ENCODE results near the gene ASB18. TPM values are rescaled to one million over a fixed set of nuclear protein-coding genes. Genes with fewer than 3 reads are reported as not detected.

The ASB18 gene
- total RNA-seq, 1 experiment from 2014 or later: not detected

GRCh38 chr2:236209535-236209934, 54.7 kb downstream of the ASB18 start:
- in situ Hi-C loops (cut with HindIII; ENCODE audit: low pct_unique_long_range_greater_than_20kb, low sequenced_read_pairs) (no loop called here), intact Hi-C loops (cut with micrococcal nuclease; ENCODE audit: unreplicated experiment) (no loop called here)
- no peaks in the 10 kb centered on the region for H3K36me3 ChIP-seq (ENCODE audit: control insufficient read depth, insufficient read depth, low read length)
- DNase-seq (ENCODE audit: low read depth, low spot score): no peak
- H3K4me3 ChIP-seq (ENCODE audit: low read depth in 2 of 2, low read length in 2 of 2): no peak overlapping the region
- TF ChIP-seq REST (IDR thresholded peaks at IDR 0.05; ENCODE audit: insufficient read depth in 1 of 2, low read depth in 2 of 2, low read length in 1 of 2): no peak
- no peak for TF ChIP-seq CTCF (IDR thresholded peaks at IDR 0.05)
- no peak for TF ChIP-seq TCF7L2 (IDR thresholded peaks at IDR 0.05; ENCODE audit: low read depth, low read length)
- no peak for TF ChIP-seq POLR2AphosphoS5 (IDR thresholded peaks at IDR 0.05; ENCODE audit: low read depth, low read length)
- TF ChIP-seq SIN3A (IDR thresholded peaks at IDR 0.05; ENCODE audit: borderline replicate concordance, insufficient read depth, low read depth, low read length): no peak
- ChIA-PET POLR2A (no interaction called here), CTCF (interaction anchor here (1.0 kb wide), 1 partner anchor 143 kb away, joined by 3 read pairs; no protein-coding TSS in a partner anchor)
- ATAC-seq: no peak
- H3K9me3 ChIP-seq (ENCODE audit: control insufficient read depth, insufficient read depth, low read depth, low read length): peaks cover 5% of the 10 kb centered on the region; the same call in 1 of the 2 replicates
- no peaks in the 10 kb centered on the region for H3K27me3 ChIP-seq (ENCODE audit: control insufficient read depth, insufficient read depth, low read length)
- no peak overlapping the region for H3K27ac ChIP-seq (ENCODE audit: low read length)
- BruUV-seq (replicated peaks): no TSS peak
- no peaks in the 10 kb centered on the region for H3K4me1 ChIP-seq (ENCODE audit: control insufficient read depth, insufficient read depth, low read length)

GRCh38 chr2:236208019-236208926, 55.9 kb downstream of the ASB18 start:
- in situ Hi-C loops (cut with HindIII; ENCODE audit: low pct_unique_long_range_greater_than_20kb, low sequenced_read_pairs): no loop called here
- H3K36me3 ChIP-seq (ENCODE audit: control insufficient read depth, insufficient read depth, low read length): no peaks in the 10 kb centered on the region
- ATAC-seq (no peak; the same call in 1 of the 2 replicates), DNase-seq (ENCODE audit: low read depth, low spot score) (no peak)
- no peaks in the 10 kb centered on the region for H3K27me3 ChIP-seq (ENCODE audit: control insufficient read depth, insufficient read depth, low read length)
- H3K27ac ChIP-seq (ENCODE audit: low read length): no peak overlapping the region
- POLR2A ChIA-PET: no interaction called here
- no peaks in the 10 kb centered on the region for H3K4me1 ChIP-seq (ENCODE audit: control insufficient read depth, insufficient read depth, low read length)
- no TSS peak for BruUV-seq (replicated peaks)
- intact Hi-C loops (cut with micrococcal nuclease; ENCODE audit: unreplicated experiment): no loop called here
- CTCF ChIA-PET: no interaction called here
- H3K9me3 ChIP-seq (ENCODE audit: control insufficient read depth, insufficient read depth, low read depth, low read length): peaks cover 7% of the 10 kb centered on the region; the same call in 1 of the 2 replicates
- TF ChIP-seq POLR2AphosphoS5 (IDR thresholded peaks at IDR 0.05; ENCODE audit: low read depth, low read length): no peak
- no peak for TF ChIP-seq TCF7L2 (IDR thresholded peaks at IDR 0.05; ENCODE audit: low read depth, low read length)
- TF ChIP-seq REST (IDR thresholded peaks at IDR 0.05; ENCODE audit: insufficient read depth in 1 of 2, low read depth in 2 of 2, low read length in 1 of 2): no peak
- TF ChIP-seq CTCF (IDR thresholded peaks at IDR 0.05): no peak
- TF ChIP-seq SIN3A (IDR thresholded peaks at IDR 0.05; ENCODE audit: borderline replicate concordance, insufficient read depth, low read depth, low read length): no peak
- H3K4me3 ChIP-seq (ENCODE audit: low read depth in 2 of 2, low read length in 2 of 2): no peak overlapping the region

All from Panc1 (cell line).